Fibroblast of upper back skin (primary cell): ENCODE results near the gene C2orf15.
"Not testable (repeated sequence)": the region's sequence is repeated elsewhere in the genome, so short reads cannot be mapped to it uniquely, and the experiment has no call there.

ENCODE experiments used
- DNase-seq: peaks from one replicate; pipeline ENCODE4 v3.0.0-alpha.2; 2013

The C2orf15 gene

GRCh38 chr2:99141110-99142108 lies at the start of gene C2orf15:
Gene C2orf15, plus strand, starts transcription at chr2:99141707. Its CDS starts 8,852 bp downstream, at chr2:99150559.
- DNase-seq: peak; percentile 78

DNA sequence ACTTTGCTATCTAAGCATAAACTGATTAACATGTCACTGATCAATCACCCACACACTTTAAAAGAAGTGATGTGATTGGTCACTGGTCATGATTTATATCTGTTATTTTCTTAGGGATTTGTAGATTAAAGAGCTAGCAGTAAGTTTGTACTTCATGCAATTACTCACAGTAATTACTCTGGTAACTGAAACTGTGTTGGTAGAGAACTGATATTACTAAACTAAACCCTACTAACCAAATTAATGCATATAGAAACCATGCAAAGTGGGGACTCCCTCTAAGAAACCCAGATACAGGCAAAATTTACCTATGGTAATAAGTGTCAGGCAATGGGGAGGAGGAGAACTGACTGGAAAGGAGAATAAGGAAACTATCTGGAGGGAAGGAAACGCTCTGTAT lies 44.8 kb upstream of the C2orf15 start:
- DNase-seq: no peak

GRCh38 chr2:99101697-99102096 lies 39.8 kb upstream of the C2orf15 start:
- DNase-seq: peak; percentile 7

GRCh38 chr2:99104006-99104405 lies 37.5 kb upstream of the C2orf15 start:
- no peak for DNase-seq

- DNase-seq: peak; percentile 1
Observed at GRCh38 chr2:99106913-99107312, 34.6 kb upstream of the C2orf15 start.

DNA sequence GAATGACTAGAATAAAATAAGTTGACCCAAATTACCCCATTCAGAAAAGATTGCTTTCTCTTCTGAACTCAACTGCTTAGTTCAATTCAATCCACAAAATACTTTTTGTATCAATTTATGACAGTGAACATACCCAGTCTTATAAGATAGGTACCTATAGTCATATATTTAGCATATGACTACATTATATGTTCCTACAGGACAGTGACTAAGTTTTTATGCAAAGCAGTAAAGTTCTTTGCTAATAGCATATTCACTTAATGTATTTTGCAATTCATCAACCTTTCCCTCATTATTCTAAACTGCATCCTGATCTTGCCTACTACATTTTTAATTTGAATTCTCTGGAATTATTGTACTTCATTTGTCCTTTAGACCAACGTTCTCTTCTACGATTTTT lies 30.3 kb upstream of the C2orf15 start:
- DNase-seq: no peak

- DNase-seq: no peak
Observed at GRCh38 chr2:99111945-99112344, 29.6 kb upstream of the C2orf15 start.

DNA sequence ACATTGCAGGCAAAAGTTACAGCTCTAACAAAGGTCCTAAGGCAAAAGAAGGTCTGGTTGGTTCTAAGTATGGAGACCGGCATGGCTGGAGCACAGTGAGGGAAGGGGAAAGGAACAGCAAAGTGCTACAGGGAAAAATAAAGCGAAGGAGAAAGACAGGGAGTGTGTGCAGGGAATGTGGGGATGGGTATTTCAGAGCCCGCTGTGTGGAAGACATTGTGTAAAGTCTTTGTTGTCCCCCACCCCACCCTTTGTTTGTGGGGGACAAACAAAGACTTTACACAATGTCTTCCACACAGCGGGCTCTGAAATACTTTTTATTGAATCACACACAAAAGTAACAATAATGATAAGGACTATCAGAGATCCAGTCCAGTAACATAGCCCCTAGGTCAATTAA lies 28.9 kb upstream of the C2orf15 start:
- DNase-seq: no peak

DNA sequence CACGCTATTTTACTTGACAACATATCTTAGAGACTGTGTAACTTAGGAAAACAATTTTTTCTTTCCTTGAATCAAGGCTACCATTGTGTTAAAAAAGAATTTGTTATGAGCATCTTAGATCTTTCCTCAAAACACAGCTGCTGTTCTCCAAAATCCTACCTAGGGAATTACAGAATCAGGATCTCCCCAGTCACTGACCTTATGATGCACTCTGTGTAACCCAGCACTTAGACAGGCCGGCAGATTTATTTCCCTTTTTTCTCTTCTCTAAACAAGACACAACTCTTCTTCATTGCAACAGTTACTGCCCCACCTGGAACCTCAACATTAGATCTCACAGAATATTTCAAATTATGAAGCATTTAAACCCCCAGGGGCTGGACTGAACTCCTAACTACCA lies 13.5 kb upstream of the C2orf15 start:
- DNase-seq: no peak

DNA sequence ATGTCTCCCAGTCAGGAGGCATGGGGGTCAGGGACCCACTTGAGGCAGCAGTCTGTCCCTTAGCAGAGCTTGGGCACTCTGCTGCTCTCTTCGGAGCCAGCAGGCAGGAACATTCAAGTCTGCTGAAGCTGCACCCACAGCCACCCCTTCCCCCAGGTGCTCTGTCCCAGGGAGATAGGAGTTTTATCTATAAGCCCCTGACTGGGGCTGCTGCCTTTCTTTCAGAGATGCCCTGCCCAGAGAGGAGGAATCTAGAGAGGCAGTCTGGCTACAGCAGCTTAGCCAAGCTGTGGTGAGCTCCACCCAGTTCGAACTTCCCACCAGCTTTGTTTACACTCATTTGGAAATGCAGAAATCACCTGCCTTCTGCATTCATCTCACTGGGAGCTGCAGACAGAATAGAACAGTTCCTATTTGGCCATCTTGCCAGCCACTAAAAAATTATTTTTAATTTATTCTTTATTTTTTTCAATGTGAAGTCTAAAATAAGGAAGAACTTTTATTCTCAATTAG lies 6.4 kb upstream of the C2orf15 start:
- DNase-seq: not testable (repeated sequence)

DNA sequence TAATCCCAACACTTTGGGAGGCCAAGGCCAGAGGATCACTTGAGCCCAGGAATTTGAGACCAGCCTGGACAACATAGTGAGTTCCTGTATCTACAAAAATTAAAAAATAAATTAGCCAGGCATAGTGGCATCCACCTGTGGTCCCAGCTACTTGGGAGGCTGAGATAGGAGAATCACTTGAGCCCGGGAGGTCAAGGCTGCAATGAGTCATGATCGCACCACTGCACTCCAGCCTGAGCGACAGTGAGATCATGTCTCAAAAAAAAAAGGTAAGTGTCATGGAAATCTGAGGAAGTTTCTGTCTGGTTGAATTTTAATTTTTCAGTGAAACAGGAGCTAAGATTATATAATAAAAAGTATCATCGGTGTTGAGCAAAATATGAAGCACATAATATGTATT lies 2.5 kb upstream of the C2orf15 start:
- no peak for DNase-seq

- no peak for DNase-seq
Observed at GRCh38 chr2:99140056-99140859, 1.2 kb upstream of the C2orf15 start.

DNA sequence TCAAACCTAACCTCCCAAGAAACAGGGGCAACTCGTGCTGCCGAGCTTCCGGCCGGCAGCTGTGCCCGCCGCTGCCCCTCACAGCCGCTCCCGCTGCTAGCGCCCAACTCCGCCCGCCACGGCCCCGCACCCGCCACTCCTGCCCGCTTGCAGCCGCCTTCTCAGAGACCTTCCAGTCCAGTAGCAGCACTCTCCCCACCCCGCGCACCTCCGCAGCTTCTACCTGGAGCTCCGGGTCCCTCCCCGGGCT lies 722 bp upstream of the C2orf15 start:
- no peak for DNase-seq

DNA sequence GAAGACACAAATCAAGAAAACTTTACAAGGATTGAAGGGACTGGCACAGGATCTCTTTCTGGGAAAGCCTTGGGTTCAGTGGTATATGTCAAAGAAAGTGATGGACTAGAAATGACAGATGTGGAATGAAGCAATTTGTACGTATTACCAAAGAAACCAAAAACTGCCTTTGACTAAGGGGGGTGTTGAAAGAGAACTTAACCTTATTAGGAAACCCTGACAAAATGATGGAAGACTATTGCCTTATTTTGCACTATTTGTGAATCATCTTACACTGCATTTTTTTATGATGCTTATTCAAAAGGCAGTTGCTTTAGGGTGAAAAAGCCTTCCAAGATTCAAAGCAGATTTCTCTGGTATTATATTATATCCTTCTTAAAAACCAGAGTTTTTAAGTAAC lies 9.2 kb downstream of the C2orf15 start:
- peak; percentile 28 for DNase-seq

DNA sequence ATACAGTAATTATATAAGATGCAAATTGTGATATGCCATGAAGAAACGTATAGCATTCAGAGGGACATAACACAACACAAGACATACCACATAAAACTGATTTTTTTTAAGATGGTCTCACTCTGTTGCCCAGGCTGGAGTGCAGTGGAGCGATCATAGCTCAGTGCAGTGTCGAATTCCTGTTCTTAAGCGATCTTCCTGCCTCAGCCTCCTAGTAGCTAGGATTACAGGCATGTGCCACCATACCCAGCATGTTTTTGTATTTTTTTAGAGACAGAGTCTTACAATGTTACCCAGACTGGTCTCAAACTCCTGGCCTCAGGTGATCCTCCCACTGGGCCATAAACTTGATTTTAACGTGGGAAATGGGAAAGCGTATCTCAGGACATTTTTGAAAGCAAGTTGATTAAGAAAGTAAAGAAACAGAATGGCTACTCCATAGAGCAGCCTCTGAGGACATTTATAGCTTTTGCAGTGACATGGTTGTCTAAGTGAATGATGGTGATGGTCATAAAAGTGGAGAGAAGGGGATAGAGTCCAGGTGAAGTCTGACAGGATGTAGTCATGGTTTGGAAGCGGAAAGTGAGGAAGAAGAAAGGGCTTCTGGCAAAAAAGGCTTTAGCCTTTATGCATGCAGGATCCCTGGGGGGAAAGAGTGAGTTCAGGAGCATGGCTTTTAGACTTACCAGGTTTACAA lies 10.8 kb downstream of the C2orf15 start:
- DNase-seq: no peak

DNA sequence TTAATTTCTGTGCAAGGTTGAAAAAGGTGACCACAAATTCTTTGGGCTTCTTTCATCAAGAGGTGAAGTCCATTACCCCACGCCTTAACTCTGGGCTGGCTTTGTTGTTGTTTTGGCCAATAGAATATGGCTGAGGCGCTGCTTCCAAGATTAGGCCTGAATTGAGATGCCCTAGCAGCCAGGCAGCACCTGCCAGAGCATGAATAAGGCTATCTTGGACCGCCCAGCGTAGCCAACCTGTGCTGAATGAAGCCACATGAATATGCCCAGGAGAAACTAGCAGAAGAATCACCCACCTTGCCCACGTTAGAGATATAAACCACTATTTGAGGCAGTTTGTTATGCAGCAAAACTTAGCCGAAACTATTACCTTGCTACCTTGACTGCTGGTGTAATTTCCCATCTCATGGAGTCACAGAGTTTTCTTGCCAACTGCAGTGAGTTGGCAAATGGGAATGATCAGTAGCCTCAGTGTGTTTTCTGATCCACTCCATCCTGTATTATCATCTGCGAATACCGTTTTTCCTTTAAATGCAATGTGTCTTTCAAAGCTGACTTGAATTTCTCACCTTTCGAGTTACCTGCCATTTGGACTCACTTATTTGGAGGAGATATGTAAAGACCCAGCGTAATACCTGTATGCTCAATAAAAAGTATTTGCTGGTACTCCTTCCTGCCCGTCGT lies 12.6 kb downstream of the C2orf15 start:
- no peak for DNase-seq

DNA sequence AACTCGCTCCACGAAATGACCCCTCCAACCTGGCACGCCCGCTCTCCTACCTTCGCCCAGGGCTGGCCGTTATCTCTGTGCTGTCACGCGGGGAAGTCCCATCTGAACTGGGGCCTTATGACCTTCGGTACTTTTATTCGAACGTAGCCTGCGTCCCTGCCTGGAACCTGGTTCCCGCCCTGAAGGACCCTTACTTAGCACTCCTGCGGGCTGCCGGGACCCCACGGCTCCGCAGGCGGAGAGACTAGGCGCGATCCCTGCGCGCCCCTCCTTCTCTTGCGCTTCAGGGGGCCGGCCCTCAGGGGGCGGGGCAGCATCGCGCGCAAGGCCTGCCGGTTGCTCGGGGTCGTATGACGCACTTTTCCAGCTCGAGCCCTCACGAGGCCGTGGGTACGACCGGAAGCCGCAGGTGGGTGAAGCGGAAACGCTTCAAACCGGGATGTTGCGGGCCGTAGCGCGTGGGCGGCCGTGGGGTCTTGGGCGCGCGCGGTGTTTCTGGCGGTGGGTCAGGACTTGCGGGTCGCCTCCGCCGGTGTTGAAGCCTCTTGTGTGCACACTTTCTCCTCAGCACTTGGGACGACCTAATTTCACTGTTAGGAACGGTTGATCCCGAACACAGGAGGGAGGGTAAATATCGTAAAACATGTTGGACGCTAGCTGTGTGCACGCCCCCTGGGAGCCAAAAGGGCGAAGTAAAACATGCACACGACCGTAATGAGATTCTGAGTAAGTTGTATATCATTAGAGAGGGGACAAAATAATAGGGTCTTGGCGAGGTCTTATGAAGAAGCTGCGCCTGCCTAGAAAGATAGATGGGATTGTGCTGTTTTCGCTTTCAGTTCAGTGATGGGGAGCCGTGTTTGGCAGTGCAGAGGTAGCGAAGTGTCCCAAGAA lies 13.4 kb downstream of the C2orf15 start, which contains the start of the genes LIPT1 and TSGA10:
Gene LIPT1, plus strand, starts transcription at position 325 of the 894 bp plus-strand sequence. CDS start 6,991 bp downstream, outside the sequence.
Gene TSGA10, minus strand, starts transcription at position 300 of the 894 bp plus-strand sequence. CDS start 45,503 bp downstream, outside the sequence.
- peak; percentile 85 for DNase-seq

DNA sequence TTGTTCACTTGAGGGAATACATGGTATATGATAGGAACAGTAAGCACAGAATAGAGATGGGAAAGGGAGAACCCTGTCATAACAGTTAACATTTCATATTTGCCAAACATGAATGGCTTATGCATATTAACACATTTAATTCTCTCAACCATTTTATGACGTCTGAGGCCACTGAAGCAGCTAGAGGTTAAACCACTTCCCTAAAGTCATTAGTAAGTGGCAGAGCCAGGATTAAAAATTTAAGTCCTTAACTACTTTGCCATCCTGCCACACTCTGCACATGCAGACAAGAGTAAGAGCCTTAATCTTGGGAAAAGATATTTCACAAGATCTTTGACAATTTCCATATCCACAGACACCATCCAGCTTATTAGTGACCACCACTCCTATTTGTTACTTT lies 15.4 kb downstream of the C2orf15 start:
- no peak for DNase-seq

DNA sequence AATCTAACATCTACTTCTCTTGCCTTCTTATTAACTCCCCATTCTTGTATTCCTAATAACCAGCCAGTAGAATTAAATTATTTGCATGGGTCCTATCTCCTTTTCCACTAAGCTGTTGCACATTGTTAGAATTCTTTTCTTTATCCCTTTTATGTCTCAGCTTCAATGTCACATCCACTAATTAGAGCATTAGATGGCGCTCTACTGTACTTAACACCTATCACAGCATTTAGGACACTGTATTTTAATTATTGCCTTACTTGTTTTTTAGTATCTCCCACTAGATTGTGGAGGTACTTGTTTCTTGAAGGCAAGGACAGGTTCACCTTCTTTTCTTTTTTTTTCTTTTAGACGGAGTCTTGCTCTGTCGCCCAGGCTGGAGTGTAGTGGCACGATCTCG lies 17.1 kb downstream of the C2orf15 start:
- DNase-seq: no peak

DNA sequence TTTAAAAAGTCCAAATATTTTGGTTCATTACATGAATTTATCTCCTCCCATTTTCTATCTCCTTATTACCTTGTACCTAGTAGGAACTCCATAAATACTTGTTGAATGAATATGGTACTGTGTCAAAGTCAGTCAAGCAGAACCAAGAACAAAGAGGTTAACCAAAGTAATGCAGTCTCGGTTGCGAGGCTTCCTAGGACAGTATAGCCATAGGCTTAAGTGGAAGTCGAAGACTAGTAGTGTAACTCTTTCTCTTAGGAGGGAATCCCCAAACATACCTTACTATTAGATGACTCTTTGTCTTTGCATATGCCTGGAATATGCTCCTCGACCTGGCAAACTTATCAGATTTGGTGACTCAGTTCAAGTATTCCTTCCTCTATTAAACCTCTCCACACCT lies 18.1 kb downstream of the C2orf15 start:
- no peak for DNase-seq

GRCh38 chr2:99166218-99166617 lies 24.7 kb downstream of the C2orf15 start:
- DNase-seq: no peak
